B cell (primary cell): ENCODE measurements around the gene PPP1R13B. TPM values are rescaled to one million over a fixed set of nuclear protein-coding genes. Genes with fewer than 3 reads are reported as not detected.

Experiments
- ATAC-seq: fragments of 200-7000 bp; cut with Tn5 transposase; one replicate; pipeline ENCODE4 v1.10.0; 2021; ENCODE audit warnings: low read depth, mild to moderate bottlenecking, moderate number of reproducible peaks, moderate library complexity
- CTCF ChIA-PET: fragments of 350-600 bp; sonication (Branson Sonifier 250); formaldehyde crosslinking; loops from one replicate; lab custom pipeline; 2021; ENCODE audit warnings: antibody characterized with exemption, inconsistent platforms; lab: Charles Lee
- POLR2A ChIA-PET: fragments of 350-600 bp; sonication (Branson Sonifier 250); formaldehyde crosslinking; loops from one replicate; lab custom pipeline; 2021; ENCODE audit warnings: antibody characterized with exemption; lab: Charles Lee
- DNase-seq: peaks from one replicate; pipeline ENCODE4 v3.0.0; 2013
- H2AFZ ChIP-seq: 2 replicates; pipeline ENCODE4 v1.6.1; 2012; ENCODE audit warnings: mild to moderate bottlenecking, low read depth, low read length; ENCODE audit not compliant: insufficient read depth, poor library complexity, severe bottlenecking
- H3K27ac ChIP-seq, 2 donors: 1 replicate in 1 of 2; 2 replicates in 1 of 2; pipeline ENCODE4 v1.5.1; 2012 to 2013; ENCODE audit warnings: low read length in 2 of 2, mild to moderate bottlenecking in 2 of 2, moderate library complexity in 1 of 2
- H3K27me3 ChIP-seq, 4 experiments: fragments of 200-600 bp in 1 of 4; sonication (generic) in 1 of 4; replicated peaks in 1 of 4; 1 replicate in 2 of 4; 2 replicates in 2 of 4; pipeline versions ENCODE4 v1.6.1 to v1.7.0; 2013 to 2016; ENCODE audit warnings: low read length in 3 of 4, mild to moderate bottlenecking in 2 of 4, mixed read lengths in 1 of 4, moderate library complexity in 1 of 4; ENCODE audit not compliant: insufficient read depth in 4 of 4, control insufficient read depth in 3 of 4; ENCODE audit errors: control extremely low read depth in 1 of 4
- H3K36me3 ChIP-seq, 2 experiments: replicated peaks in 1 of 2; 1 replicate in 1 of 2; 2 replicates in 1 of 2; pipeline versions ENCODE4 v1.6.1 to v1.7.1; 2013; ENCODE audit warnings: low read length in 1 of 2; ENCODE audit not compliant: insufficient read depth in 2 of 2, control insufficient read depth in 1 of 2; ENCODE audit errors: control extremely low read depth in 1 of 2, extremely low read depth in 1 of 2
- H3K4me1 ChIP-seq, 2 donors: fragments of 200-600 bp in 1 of 2; sonication (generic) in 1 of 2; 1 replicate in 1 of 2; 2 replicates in 1 of 2; pipeline versions ENCODE4 v1.5.1 to v1.6.1; 2013 to 2017; ENCODE audit warnings: low read length in 2 of 2; ENCODE audit not compliant: control insufficient read depth in 2 of 2, insufficient read depth in 2 of 2
- H3K4me2 ChIP-seq: replicated peaks from 2 replicates; pipeline ENCODE3; 2012; ENCODE audit warnings: mild to moderate bottlenecking, low read depth, low read length; ENCODE audit not compliant: poor library complexity, severe bottlenecking
- H3K4me3 ChIP-seq, 5 experiments: fragments of 200-600 bp in 1 of 5; sonication (generic) in 1 of 5; 1 replicate in 3 of 5; 2 replicates in 2 of 5; pipeline versions ENCODE4 v1.5.1 to v1.7.0; 2011 to 2016; ENCODE audit warnings: low read length in 4 of 5, mild to moderate bottlenecking in 4 of 5, low read depth in 2 of 5, control low read depth in 1 of 5, moderate library complexity in 1 of 5; ENCODE audit not compliant: insufficient read depth in 1 of 5; ENCODE audit errors: control extremely low read depth in 1 of 5, extremely low read depth in 1 of 5
- H3K79me2 ChIP-seq: fragments of 200-600 bp; sonication (generic); one replicate; pipeline ENCODE4 v1.6.0; 2016; ENCODE audit warnings: low read length; ENCODE audit not compliant: control insufficient read depth, insufficient read depth
- H3K9ac ChIP-seq: fragments of 200-600 bp; sonication (generic); 2 replicates; pipeline ENCODE4 v1.6.1; 2017; ENCODE audit warnings: mild to moderate bottlenecking, low read length, moderate library complexity
- H3K9me3 ChIP-seq, 3 donors: one replicate each; pipeline versions ENCODE4 v1.6.1 to v1.7.1; 2013; ENCODE audit warnings: low read length in 2 of 3; ENCODE audit not compliant: control insufficient read depth in 2 of 3, insufficient read depth in 1 of 3; ENCODE audit errors: control extremely low read depth in 1 of 3
- H4K20me1 ChIP-seq: 2 replicates; pipeline ENCODE4 v1.6.0; 2012; ENCODE audit warnings: mild to moderate bottlenecking, low read length; ENCODE audit not compliant: insufficient read depth, control insufficient read depth, poor library complexity, severe bottlenecking
- H3K27ac Mint-ChIP-seq: one replicate; pipeline ENCODE4 v1.8.0; 2021; ENCODE audit warnings: mixed read lengths
- H3K27me3 Mint-ChIP-seq: one replicate; pipeline ENCODE4 v1.8.0; 2021; ENCODE audit warnings: mixed read lengths
- H3K4me1 Mint-ChIP-seq: one replicate; pipeline ENCODE4 v1.8.0; 2021; ENCODE audit warnings: mixed read lengths
- H3K4me3 Mint-ChIP-seq: one replicate; pipeline ENCODE4 v1.8.0; 2021; ENCODE audit warnings: mixed read lengths
- H3K9me3 Mint-ChIP-seq: one replicate; pipeline ENCODE4 v1.8.0; 2022; ENCODE audit warnings: mixed read lengths; ENCODE audit not compliant: insufficient read depth
- CTCF ChIP-seq: fragments of 200-600 bp; IDR thresholded peaks from one replicate; pipeline ENCODE4 v1.8.0; 2022; ENCODE audit warnings: antibody characterized with exemption, mild to moderate bottlenecking
- EZH2 ChIP-seq: IDR thresholded peaks from 2 replicates; pipeline ENCODE4 v1.6.1; 2012; ENCODE audit warnings: borderline replicate concordance, low read depth, mild to moderate bottlenecking, moderate library complexity, low read length; ENCODE audit not compliant: insufficient read depth, poor library complexity, severe bottlenecking
- WGBS: methylation state at CpG from one replicate; pipeline ENCODE4 v1.1.5; 2013; ENCODE audit warnings: missing lambda C conversion rate; ENCODE audit not compliant: insufficient coverage; 5-methylcytosine and 5-hydroxymethylcytosine counted together
- intact Hi-C: fragments of 100-400 bp; cut with micrococcal nuclease; formaldehyde crosslinking; loops from one replicate; pipeline ENCODE4 v1.10.0; 2022
- polyA plus RNA-seq: library from polyadenylated mRNA; depleted of rRNA; stranded (reverse); fragments of >200 nt; gene quantifications from 2 replicates; pipeline ENCODE4 v1.2.3, GENCODE V29; 2012
- total RNA-seq, 2 donors: library from RNA; stranded (reverse); fragments of 120-200 nt in 1 of 2; gene quantifications; 1 replicate in 1 of 2; 2 replicates in 1 of 2; pipeline versions ENCODE4 v1.2.3 to v1.2.4, GENCODE V29; 2013 to 2022

The PPP1R13B gene
- total and polyA plus RNA-seq, 2 donors (not counting 1 experiment from before 2014, with no cell fraction given): 10.1 to 27.7 TPM

GRCh38 chr14:103870144-103870876 lies 22.9 kb upstream of the PPP1R13B start:
- POLR2A ChIA-PET: no interaction called here
- no peak overlapping the region for H3K9ac ChIP-seq
- H3K9me3 ChIP-seq: no peaks in the 10 kb centered on the region
- H3K4me1 ChIP-seq: peaks cover 11 to 13% of the 10 kb centered on the region in 2 donors
- H3K4me1 Mint-ChIP-seq: peaks cover 7% of the 10 kb centered on the region
- H4K20me1 ChIP-seq: no peaks in the 10 kb centered on the region
- ATAC-seq: no peak
- no peaks in the 10 kb centered on the region for H3K9me3 Mint-ChIP-seq
- H3K4me3 Mint-ChIP-seq: no peak overlapping the region
- no peaks in the 10 kb centered on the region for H3K27me3 Mint-ChIP-seq
- WGBS: 95% methylated on average over 6 of the region's 9 CpGs
- CTCF ChIA-PET: no interaction called here
- H2AFZ ChIP-seq: no peak overlapping the region
- no peak for DNase-seq
- H3K79me2 ChIP-seq: no peaks in the 10 kb centered on the region
- no peak overlapping the region for H3K4me2 ChIP-seq
- H3K36me3 ChIP-seq: no peaks in the 10 kb centered on the region
- no peak overlapping the region for H3K4me3 ChIP-seq
- H3K27ac ChIP-seq: no peak overlapping the region
- H3K27me3 ChIP-seq: peaks cover 0 to 2% (median 0%) of the 10 kb centered on the region in 4 experiments
- no peak overlapping the region for H3K27ac Mint-ChIP-seq
- intact Hi-C loops: no loop called here
- TF ChIP-seq EZH2 (no peak), CTCF (no peak)

GRCh38 chr14:103869406-103870143 lies 22.2 kb upstream of the PPP1R13B start:
- POLR2A ChIA-PET: no interaction called here
- Histone ChIP-seq H2AFZ (no peak overlapping the region), H3K36me3 (no peaks in the 10 kb centered on the region), H3K4me2 (no peak overlapping the region), H3K9me3 (no peaks in the 10 kb centered on the region), H3K27ac (no peak overlapping the region), H3K79me2 (no peaks in the 10 kb centered on the region), H4K20me1 (no peaks in the 10 kb centered on the region), H3K27me3 (peaks cover 0 to 2% (median 0%) of the 10 kb centered on the region in 4 experiments), H3K4me3 (no peak overlapping the region), H3K4me1 (peaks cover 11 to 13% of the 10 kb centered on the region in 2 donors), H3K9ac (no peak overlapping the region)
- ATAC-seq (no peak), DNase-seq (no peak)
- H3K27ac Mint-ChIP-seq: no peak overlapping the region
- H3K9me3 Mint-ChIP-seq: no peaks in the 10 kb centered on the region
- 85% methylated on average over 14 of the region's 14 CpGs for WGBS
- no peak overlapping the region for H3K4me3 Mint-ChIP-seq
- TF ChIP-seq EZH2: no peak
- TF ChIP-seq CTCF: no peak
- no peaks in the 10 kb centered on the region for H3K27me3 Mint-ChIP-seq
- intact Hi-C loops: no loop called here
- CTCF ChIA-PET: no interaction called here
- H3K4me1 Mint-ChIP-seq: peaks cover 7% of the 10 kb centered on the region
